Parathyroid adenoma (tissue), 2 donors: ENCODE results near the gene HIGD2A.

Source experiments
- H2AFZ ChIP-seq: fragments of 300-600 bp; sonication (generic); one replicate; pipeline ENCODE4 v1.7.0; 2017; ENCODE audit warnings: antibody characterized with exemption, mild to moderate bottlenecking
- H3K27ac ChIP-seq: fragments of 300-600 bp; sonication (generic); one replicate; pipeline ENCODE4 v1.7.0; 2017
- H3K27me3 ChIP-seq: fragments of 300-600 bp; sonication (generic); one replicate; pipeline ENCODE4 v1.7.0; 2017; ENCODE audit warnings: low read length; ENCODE audit not compliant: control insufficient read depth, insufficient read depth
- H3K36me3 ChIP-seq: fragments of 300-600 bp; sonication (generic); one replicate; pipeline ENCODE4 v1.7.0; 2017; ENCODE audit warnings: low read length; ENCODE audit not compliant: control insufficient read depth, insufficient read depth
- H3K4me1 ChIP-seq: fragments of 300-600 bp; sonication (generic); one replicate; pipeline ENCODE4 v1.7.0; 2017; ENCODE audit warnings: control low read depth
- H3K4me2 ChIP-seq: fragments of 300-600 bp; sonication (generic); one replicate; pipeline ENCODE4 v1.7.0; 2017; ENCODE audit warnings: low read length
- H3K4me3 ChIP-seq: fragments of 300-600 bp; sonication (generic); one replicate; pipeline ENCODE4 v1.7.0; 2017; ENCODE audit warnings: low read depth, low read length
- H3K79me2 ChIP-seq: fragments of 300-600 bp; sonication (generic); one replicate; pipeline ENCODE4 v1.7.0; 2017; ENCODE audit warnings: control low read depth
- H3K9ac ChIP-seq: fragments of 300-600 bp; sonication (generic); one replicate; pipeline ENCODE4 v1.7.0; 2017; ENCODE audit warnings: mild to moderate bottlenecking
- H3K9me3 ChIP-seq: fragments of 300-600 bp; sonication (generic); one replicate; pipeline ENCODE4 v1.7.0; 2017; ENCODE audit warnings: low read length; ENCODE audit not compliant: control insufficient read depth
- TF ChIP-seq, protein P1 (sequence below): fragments of 300-600 bp; sonication (generic); IDR thresholded peaks from one replicate; pipeline ENCODE4 v1.7.0; 2017; ENCODE audit warnings: antibody characterized with exemption, mild to moderate bottlenecking
- donor health status: primary hyperparathyroidism.

HIGD2A gene

DNA sequence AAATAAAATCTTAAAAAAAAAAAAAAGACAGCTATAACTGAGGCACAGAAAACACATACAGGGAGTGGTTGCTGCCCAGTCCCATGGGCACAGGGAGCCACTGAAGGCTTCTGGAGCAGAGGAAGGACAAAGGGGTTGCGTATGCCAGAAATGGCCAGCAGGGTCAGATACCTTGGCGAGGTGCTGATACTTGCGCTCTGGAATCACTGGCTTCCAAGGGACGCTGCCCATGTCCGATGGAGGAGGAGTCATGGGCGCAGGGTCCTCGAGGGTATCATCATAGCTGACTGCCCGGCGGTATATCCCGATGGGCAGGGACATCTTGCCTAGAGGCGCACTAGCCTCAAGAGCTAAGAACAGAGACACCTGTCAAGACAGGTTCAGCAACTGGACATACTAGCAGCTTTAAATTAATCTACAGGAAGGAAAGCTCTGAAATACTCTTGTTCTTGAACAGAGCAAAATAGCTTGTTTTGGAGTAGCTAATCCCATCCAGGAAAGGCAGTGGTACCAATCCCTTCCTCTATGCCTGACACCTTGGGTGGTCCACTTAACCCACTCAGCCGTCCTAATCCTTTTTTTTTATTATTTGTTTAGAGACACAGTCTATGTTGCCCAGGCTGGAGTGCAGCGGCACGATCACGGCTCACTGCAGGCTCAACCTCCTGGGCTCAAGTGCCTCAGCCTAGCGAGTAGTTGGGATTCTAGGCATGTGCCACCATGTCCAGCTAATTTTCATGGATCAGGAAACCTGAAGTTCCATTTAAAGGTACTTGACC lies 33.0 kb upstream of the HIGD2A start:
- Histone ChIP-seq H3K4me2 (no peak overlapping the region), H3K4me1 (peaks cover 11% of the 10 kb centered on the region), H3K79me2 (peaks cover 21% of the 10 kb centered on the region), H3K27me3 (no peaks in the 10 kb centered on the region), H2AFZ (no peak overlapping the region), H3K36me3 (no peaks in the 10 kb centered on the region), H3K9ac (no peak overlapping the region), H3K27ac (no peak overlapping the region), H3K9me3 (no peaks in the 10 kb centered on the region), H3K4me3 (no peak overlapping the region)
- TF ChIP-seq, protein P1, sequence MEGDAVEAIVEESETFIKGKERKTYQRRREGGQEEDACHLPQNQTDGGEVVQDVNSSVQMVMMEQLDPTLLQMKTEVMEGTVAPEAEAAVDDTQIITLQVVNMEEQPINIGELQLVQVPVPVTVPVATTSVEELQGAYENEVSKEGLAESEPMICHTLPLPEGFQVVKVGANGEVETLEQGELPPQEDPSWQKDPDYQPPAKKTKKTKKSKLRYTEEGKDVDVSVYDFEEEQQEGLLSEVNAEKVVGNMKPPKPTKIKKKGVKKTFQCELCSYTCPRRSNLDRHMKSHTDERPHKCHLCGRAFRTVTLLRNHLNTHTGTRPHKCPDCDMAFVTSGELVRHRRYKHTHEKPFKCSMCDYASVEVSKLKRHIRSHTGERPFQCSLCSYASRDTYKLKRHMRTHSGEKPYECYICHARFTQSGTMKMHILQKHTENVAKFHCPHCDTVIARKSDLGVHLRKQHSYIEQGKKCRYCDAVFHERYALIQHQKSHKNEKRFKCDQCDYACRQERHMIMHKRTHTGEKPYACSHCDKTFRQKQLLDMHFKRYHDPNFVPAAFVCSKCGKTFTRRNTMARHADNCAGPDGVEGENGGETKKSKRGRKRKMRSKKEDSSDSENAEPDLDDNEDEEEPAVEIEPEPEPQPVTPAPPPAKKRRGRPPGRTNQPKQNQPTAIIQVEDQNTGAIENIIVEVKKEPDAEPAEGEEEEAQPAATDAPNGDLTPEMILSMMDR, result no peak

GRCh38 chr5:176356179-176356566 lies 32.4 kb upstream of the HIGD2A start:
- no peaks in the 10 kb centered on the region for H3K27me3 ChIP-seq
- H3K79me2 ChIP-seq, result peaks cover 23% of the 10 kb centered on the region
- TF ChIP-seq, protein P1, result no peak
- H3K9me3 ChIP-seq, result no peaks in the 10 kb centered on the region
- no peak overlapping the region for H3K4me3 ChIP-seq
- no peak overlapping the region for H3K27ac ChIP-seq
- no peak overlapping the region for H2AFZ ChIP-seq
- H3K36me3 ChIP-seq, result no peaks in the 10 kb centered on the region
- H3K4me1 ChIP-seq, result peaks cover 11% of the 10 kb centered on the region
- no peak overlapping the region for H3K9ac ChIP-seq
- no peak overlapping the region for H3K4me2 ChIP-seq

GRCh38 chr5:176359658-176360057 lies 28.9 kb upstream of the HIGD2A start:
- H3K27me3 ChIP-seq, result no peaks in the 10 kb centered on the region
- H3K4me2 ChIP-seq, result no peak overlapping the region
- peaks cover 30% of the 10 kb centered on the region for H3K79me2 ChIP-seq
- no peaks in the 10 kb centered on the region for H3K9me3 ChIP-seq
- H3K4me1 ChIP-seq, result peaks cover 3% of the 10 kb centered on the region
- H3K27ac ChIP-seq, result no peak overlapping the region
- H3K36me3 ChIP-seq, result no peaks in the 10 kb centered on the region
- H2AFZ ChIP-seq, result no peak overlapping the region
- no peak overlapping the region for H3K9ac ChIP-seq
- H3K4me3 ChIP-seq, result no peak overlapping the region
- TF ChIP-seq, protein P1, result no peak

GRCh38 chr5:176360894-176361436 lies 27.6 kb upstream of the HIGD2A start:
- H3K27me3 ChIP-seq, result no peaks in the 10 kb centered on the region
- no peaks in the 10 kb centered on the region for H3K36me3 ChIP-seq
- H3K4me3 ChIP-seq, result peak overlapping the region; percentile 96
- peak overlapping the region; percentile 91 for H3K9ac ChIP-seq
- H3K4me1 ChIP-seq, result peaks cover 3% of the 10 kb centered on the region
- no peaks in the 10 kb centered on the region for H3K9me3 ChIP-seq
- peak overlapping the region; percentile 40 for H3K27ac ChIP-seq
- H3K79me2 ChIP-seq, result peaks cover 25% of the 10 kb centered on the region
- peak overlapping the region; percentile 89 for H3K4me2 ChIP-seq
- TF ChIP-seq, protein P1, result no peak
- peak overlapping the region; percentile 82 for H2AFZ ChIP-seq
